Stimulated activated CD4-positive, alpha-beta T cell treated with anti-CD3 and anti-CD28 coated beads, TNF-alpha, amount 100 ng/mL, for 48 hours (primary cell): ENCODE measurements around the gene CIB4.
"Not testable (repeated sequence)": the region's sequence is repeated elsewhere in the genome, so short reads cannot be mapped to it uniquely, and the experiment has no call there.

ENCODE experiments used
- DNase-seq, 3 donors: peaks; one replicate each; pipeline ENCODE4 v3.0.0-alpha.2; 2020; ENCODE audit warnings: low read depth in 3 of 3

CIB4 gene

DNA sequence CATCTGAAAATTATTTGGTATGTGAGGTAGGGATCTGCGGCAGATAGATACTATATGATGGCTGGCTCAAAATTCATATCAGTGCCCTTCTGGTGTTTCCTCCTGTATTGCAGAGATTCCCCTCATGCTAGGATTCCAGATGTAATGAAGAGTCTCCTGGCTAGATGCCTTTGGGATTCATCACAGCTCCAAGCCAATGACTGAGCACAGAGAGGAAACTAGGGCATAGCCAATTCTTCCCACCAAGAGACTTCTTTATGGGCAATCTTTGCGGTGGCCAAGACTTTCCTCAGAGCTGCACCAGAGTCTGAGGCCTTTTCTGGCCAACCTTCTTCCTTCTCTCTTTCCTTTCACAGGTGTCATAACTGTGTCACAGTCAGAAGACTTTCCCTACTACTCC, 25.5 kb upstream of the CIB4 start:
- no peak for DNase-seq

DNA sequence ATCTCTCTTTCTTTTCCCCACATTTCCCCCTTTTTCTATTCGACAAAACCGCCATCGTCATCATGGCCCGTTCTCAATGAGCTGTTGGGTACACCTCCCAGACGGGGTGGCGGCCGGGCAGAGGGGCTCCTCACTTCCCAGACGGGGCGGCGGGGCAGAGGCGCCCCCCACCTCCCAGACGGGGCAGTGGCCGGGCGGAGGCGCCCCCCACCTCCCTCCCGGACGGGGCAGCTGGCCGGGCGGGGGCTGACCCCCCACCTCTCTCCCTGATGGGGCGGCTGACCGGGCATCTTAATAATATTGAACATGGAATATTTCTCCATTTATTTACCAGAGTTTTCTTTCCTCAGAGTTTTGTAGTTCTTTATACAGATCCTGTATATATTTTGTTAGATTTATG, 24.1 kb upstream of the CIB4 start:
- DNase-seq, result not testable (repeated sequence)

DNA sequence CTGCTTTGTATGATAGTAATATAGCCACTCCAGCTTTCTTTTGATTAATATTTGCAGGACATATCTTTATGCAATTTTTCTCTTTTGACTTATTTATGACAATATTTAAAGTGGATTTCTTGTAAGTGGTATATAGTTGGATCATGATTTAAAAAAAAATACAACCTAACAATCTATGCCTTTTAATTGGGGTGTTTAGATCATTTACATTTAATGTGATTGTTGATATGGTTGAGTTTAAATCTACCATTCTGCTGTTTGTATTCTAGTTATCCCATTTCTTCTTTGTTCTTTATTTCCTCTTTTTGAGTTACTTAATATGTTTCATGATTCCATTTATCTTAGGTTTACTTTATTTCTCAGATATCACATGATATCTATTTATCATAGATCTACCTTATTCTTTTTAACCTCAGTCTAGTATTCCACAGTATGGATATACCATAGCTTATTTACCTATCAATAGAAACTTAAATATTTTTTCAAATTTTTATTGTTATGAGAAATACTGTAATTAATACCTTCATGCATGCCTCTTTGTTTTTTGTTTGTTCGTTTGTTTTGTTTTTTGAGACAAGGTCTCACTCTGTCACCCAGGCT, 19.3 kb upstream of the CIB4 start:
- no peak for DNase-seq

DNA sequence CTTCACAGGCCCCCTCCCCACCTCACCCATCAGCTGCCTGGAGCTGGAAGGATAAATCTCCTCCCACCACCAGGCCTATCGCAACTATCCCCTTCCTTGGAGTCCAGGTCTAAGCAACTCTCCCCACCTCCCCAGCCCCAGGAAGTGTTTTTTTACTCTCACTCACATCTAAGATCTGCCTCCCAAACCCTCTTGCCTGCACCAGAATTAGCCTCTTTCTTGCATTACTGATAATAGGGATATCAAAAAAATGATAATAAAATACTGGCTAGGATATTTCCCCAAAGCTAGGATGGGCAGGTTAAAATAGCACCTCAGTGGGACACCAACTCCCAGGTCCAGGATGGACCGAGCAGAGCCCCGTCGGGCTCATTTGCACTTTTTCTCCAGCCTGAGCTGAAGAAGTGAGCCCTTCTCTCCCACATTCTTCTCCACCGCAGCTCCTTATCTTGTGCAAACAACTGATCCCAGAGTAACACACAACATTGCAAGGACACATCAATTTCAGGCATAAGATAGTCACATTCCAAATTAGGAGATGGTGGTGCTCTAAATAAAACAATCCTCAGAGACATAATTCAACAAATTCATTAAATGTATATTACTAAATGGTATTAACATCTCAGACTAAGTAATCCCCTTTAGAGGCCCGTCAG, 17.7 kb upstream of the CIB4 start:
- DNase-seq, result no peak

DNA sequence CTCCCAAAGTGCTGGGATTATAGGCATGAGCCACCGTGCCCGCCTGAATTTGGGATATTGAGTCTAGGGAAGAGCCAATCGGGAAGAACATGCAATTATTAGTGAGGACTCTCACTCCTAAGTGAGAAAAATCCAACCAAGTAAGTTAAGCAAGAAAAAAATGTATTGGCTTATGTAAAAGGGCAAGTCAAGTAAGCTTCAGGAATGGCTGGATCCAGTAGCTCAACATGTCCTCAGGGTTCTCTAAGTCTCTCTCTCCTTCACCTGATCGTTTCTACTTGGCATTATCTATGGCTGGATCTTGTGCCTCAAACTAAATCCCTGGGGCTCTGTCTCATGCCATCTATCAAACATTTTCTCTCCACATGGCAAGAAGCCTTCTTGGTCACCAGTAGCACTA, 16.1 kb upstream of the CIB4 start:
- DNase-seq, result no peak

DNA sequence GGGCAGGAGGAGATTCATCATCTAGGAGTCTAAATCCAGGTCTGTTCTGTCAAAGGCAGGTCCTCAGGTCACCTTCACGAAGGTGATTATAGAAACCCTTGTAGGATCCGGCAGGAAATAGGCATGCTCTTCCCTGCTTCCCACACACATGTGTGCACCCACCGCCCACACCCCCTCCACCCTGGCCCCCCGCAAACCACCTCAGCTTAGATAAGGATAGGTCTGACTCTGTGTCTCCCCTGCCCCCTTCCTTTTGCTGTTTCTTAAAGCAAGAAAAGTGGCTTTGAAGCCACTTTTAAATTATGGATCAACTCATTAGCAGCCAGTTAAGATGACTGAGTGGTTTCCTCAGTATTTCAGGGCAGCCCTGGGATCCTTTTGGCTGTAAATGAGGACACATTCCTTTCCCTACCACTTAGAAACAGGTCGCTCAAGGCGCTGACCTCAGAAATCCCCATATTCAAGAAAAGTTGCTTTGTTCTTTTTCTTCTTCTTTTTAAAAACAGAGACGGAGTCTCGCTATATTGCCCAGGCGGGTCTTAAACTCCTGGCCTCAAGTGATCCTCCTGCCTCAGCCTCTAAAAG, 14.5 kb upstream of the CIB4 start:
- no peak for DNase-seq

DNA sequence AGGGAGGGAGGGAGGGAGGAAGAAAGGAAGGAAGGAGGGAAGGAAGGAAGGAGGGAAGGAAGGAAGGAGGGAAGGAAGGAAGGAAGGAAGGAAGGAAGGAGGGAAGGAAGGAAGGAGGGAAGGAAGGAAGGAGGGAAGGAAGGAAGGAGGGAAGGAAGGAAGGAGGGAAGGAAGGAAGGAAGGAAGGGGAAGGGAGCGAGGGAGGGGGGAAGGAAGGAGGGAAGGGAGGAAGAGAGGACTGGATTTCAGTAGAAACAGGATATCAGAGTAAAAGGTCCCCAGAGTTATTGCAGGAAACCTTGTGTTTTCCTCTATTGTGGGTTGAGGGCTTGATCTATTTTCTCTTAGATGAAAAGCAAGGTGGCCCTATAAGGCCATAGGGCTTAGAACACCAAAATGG, 14.0 kb upstream of the CIB4 start:
- not testable (repeated sequence) for DNase-seq

DNA sequence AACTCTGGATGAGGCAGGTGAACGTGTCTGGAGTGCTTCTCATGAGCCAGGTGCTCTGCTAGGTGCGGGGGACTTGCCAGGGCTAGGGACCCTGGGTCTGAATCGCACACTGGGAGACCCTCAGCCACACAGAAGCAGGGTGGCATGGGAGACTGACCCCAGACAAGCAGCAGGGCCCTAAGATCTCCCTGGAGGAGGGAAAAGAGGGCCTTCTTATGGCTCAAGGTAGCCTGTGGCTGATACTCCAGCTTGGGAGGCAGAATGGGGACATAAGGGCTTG, 12.8 kb upstream of the CIB4 start:
- DNase-seq, result no peak

DNA sequence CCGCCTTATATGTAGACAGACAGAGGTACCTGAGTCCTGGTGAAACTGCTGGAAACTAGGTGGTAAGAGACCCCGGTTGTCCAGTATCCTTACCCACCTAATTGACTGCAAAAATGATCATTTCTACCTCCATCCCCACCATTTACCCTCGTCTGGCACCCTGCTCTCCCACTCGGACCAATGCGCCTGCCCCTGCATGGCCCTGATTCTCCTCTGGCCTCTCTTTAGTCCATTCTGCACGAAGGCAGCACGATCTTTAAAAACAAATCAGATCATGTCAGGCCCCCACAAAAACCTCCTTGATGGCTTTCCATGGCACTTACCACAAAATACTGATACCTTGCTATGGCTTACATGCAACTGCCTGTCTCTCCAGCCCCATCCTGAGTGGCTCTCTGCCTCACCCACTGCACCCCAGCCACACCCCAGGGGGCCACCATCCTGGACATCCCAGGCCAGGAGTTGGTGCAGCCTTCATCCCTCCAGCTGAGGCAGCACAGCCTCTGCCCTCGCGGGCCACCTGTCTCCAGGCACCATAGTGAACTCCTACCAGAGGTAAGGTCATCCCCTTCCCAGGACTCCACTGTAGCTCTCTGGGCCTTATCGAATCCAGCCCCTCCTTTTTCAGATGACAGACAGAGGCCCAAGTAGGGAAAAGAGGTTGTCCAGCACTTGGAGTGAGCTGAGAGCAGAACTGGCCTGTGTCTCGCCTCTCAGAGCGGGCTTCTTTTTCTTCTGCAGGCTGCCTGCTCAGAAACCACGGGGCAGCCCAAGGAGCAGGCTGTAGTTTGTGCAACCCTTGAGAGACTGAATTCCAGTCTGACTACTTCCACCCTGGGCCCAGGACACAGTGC, 12.3 kb upstream of the CIB4 start:
- DNase-seq, result no peak

DNA sequence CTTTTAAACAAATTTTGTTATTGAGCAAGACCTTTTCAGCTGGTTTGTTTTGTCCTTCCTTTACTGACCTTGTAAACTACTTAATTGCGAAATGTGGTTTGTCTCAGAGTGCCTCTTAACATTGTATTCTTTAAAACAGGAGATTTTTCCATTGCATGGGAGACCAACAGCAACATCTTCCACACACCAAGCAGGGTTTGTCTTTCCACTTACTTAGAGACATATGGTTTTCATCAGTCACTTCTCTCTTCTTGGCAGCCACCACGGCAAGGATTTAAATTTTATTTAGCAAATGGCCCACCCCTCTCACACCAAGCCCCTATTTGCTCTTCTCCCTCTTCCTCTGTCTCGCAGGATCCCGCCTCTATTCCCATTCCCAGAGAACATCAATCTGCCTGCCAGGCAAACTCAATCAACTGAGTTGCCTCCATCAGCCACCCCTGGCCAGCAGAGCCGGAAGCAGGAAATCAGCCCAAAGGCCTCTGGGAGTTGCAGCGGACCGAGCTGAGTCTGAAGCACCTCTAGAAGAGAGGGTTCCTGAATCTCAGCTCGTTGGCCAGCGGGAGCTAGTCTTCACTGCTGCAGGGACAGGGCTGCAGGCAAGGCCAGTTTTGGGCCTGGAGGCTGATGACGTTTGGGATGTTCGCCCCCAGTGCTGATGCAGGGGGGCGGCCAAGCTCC, 11.3 kb upstream of the CIB4 start:
- no peak for DNase-seq

DNA sequence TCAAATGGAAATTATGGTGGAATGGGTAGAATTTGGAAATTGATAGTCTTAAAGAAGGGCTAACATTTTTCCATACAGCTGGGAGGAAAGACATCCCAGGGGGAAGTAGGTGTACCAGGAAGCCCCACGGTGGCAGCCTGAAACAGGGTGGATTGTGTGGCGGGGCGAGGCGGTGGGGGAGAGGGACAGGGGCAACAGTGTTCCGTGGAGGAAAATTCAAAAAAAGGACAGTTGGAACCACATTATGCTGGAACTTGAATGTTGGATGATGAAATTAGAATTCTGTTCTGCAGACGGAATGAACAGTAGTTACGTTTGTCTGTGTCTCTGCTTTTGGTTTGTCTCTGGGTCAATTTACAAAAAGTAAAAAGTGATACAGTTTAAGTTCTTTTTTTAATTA, 10.6 kb upstream of the CIB4 start:
- DNase-seq, result no peak

DNA sequence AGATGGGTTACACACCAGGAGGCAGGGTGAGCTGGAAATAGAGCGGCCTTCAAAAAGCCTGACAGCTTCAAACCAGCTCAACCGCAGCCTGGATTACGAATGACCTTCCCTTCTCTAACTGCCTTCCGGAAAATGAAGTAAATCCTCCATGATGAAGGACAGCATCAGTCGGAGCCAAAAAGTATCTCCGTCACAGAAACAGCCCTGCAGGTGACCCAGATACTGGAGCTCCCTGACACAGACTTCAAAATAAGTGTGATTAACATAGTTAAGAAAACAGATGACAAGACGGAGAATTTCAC, 10.3 kb upstream of the CIB4 start:
- no peak for DNase-seq

DNA sequence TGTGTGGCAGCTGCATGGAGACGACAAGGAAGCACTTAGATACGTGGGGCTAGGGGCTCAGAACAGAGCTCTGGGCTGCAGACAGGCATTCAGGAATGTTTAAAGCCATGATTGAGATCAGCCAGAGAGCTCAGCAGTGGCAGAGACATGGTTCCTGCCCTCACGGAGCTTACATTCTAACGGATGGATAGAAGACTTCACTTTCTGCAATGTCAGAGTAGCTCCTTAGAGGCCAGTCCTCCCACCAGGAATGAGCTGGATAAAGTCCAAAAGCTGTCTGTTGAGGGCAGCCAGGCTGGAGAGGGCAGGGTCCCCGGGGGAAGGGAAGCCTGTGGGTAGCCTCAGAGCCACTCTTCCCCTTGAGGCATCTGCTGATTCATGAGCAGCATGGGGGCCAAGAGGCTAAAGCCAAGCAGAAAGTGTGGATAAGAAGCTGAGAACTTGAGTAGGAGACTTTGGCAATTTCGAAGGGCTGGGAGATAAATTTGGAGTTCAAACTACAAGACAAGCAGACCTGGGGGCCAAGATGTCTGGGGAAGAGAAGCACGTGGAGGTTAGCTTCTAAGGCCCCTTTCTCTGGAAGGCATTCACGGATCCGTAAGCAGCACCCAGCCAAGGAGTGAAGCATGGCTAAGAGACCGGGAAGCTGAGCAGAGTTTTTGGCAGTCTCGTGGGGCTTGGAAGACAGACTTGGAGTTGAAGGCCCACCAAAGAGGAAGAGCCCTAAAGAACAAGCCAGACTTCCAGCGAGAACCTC, 9.7 kb upstream of the CIB4 start:
- DNase-seq, result no peak

DNA sequence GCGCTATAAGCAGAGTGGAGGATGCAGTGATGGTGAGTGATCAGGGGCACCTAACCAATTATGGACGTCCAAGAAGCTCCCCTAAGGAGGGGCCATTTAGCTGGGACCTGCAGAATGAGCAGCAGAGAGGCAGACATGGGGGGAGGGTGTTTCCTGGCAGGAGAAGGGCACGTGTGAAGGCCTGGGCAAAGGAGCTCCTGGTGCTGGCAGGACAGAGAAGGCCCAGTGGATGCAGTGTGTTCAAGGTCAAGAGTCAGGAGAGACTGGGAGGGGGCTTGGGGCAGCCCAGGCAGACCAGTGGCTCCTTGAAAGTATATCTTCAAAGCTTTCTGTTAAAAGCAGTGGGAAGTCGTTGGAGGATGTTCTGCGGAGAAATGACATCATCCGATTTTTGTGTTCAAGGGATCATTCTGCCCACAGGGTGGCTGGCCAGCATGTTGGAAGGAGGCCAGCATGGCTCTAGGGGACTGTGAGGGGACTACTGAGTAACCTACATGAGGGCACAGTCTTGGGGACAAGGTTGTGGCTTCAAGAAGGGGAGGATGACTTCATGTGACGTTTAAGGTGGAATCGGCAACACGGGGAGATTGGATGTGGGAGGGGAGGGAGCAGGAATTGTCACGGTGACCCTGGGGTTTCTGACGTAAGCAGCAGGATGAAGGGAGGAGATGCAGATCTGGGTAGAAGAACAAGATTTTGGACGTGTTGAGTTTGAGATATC, 9.0 kb upstream of the CIB4 start:
- no peak for DNase-seq

DNA sequence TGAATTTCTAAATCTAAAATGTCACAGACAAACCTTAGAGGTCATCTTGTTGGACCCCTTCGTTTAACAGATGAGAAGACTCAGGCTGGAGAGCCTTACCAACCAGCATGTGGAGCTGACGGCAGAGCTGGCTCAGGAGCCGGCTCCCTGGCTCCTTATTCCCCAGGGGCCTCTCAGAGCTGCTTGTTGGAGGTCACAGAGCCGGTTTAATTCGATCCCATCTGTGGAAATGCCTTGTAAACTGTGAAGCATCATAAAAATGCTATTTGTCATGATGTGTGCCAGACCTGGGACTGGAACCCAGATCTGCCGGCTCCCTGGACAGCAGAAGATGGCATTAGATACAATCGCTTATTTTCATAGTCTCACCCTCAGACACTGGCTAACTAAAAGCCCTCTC, 8.2 kb upstream of the CIB4 start:
- no peak for DNase-seq

DNA sequence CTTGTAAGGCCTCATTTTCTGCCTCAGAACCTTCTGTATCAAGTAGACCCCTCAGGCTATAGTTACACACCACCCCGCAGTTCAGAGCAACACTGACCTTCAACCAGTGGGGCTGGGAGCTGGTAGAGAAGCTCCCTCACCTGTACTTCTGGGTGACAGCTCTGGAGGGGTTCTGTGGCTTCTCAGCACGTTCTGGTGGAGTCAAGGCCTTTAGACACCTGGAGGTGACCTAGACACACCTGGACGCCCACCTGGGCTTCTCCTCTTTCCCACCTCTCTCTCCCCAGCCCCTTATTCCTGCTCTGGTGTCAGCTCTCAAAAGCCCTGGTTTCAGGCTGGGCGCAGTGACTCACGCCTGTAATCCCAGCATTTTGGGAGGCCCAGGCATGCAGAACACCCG, 7.3 kb upstream of the CIB4 start:
- DNase-seq, result no peak

DNA sequence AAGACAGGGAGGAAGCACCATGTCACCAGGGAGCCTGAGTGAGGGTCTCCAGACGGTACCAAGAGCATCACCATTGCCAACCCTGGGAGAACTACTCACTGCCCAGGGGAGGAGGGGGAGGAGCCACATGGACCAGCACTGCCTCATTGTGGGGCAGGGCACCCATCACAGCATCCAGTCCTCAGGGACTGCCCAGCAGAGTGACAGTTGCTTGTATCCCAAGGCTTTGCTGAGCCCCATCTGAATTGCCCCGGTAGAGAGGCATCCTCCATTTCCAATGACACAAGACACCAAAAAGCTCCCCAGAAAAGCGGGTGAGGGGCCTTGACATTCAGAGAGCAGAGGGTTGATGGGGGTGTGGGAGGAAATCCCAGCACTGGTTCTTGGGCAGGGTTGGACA, 6.8 kb upstream of the CIB4 start:
- DNase-seq, result no peak

DNA sequence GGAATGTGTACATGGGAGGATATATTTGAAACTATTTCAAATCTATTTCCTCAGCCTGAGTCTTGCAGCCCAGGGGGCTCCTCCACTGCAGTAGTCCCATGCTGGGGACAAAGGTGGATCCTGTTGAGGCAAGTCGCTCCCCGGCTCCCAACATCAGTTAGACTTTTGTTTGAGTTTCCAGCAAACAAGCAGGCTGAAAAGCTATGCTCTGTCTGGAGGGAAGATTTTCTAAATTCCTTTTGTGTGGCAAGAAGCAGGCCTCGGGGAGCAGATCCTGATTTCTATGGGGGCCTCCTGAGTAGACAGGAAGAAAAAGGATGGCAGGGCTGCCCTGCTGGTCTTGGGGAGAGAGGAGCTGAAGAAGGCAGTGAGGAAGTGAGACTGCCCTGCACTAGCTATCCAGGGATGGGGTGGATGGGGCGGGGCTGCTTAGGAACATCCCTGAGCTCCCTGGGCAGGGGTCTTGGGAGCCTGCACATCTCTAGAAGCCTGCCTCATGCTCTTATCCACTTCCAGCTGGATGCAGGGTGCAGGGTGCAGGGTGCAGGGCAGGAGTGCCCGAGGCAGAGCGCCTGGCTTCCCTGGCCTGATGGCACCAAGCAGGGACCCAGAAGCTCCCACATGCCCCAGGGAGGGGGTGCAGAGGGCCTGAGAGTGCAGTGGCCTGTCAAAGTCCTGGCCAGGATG, 6.0 kb upstream of the CIB4 start:
- DNase-seq, result no peak

DNA sequence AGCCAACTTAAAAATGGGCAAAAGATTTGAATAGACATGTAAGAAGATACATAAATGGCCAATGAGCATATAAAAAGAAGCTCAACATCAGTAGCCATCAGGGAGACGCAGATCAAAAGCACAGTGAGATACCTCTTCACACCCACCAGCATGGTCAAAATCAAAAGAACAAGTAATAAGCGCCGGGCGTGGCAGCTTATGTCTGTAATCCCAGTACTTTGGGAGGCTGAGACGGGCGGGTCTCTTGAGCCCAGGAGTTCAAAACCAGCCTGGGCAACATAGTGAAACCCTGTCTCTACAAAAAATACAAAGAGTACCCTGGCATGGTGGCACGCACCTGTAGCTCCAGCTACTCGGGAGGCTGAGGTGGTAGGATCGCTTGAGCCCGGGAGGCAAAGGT, 4.6 kb upstream of the CIB4 start:
- no peak for DNase-seq

DNA sequence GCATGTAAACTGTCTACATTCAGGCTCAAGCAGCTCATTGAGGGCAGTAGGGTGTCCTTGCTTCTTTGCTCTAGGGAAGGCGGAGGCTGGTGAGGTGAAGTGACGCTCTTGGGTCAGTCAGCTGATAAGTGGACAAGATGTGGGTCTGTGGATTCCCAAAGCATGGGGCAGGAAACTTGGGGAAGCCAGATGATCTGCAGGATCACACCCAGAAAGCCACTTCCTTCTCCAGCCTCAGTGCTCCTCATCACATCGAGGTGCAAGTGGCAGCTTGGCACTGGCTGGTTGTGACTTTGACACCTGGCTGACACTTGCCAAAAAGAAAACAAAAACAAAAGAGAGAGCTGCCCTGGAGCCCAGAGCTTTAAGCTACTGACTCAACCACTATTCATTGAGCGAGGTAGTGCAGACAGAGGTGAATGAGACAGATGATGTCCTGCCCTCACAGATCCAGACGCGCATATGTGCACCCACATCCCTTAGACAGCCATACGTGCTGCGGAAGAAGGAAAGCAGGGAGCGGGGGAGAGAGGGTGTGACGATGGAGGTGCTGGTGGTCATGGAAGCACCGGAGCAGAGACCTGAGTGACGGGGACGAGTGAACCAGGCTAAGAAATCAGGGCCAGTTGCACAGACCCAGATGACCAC, 3.1 kb upstream of the CIB4 start:
- DNase-seq, result no peak
